Right lobe of liver (tissue), 6 donors: ENCODE measurements around the gene GJB5. TPM values are rescaled to one million over a fixed set of nuclear protein-coding genes. Genes with fewer than 3 reads are reported as not detected.

Source experiments
- ATAC-seq, 4 donors: fragments of 200-7000 bp; cut with Tn5 transposase; one replicate each; pipeline ENCODE4 v1.9.1; 2020; ENCODE audit warnings: mild to moderate bottlenecking in 4 of 4, moderate library complexity in 4 of 4
- DNase-seq, 3 donors: peaks; one replicate each; pipeline ENCODE4 v3.0.0-alpha.2; 2020
- H3K27ac ChIP-seq, 3 donors: fragments of 200-600 bp; one replicate each; pipeline ENCODE4 v1.8.0; 2022
- H3K27me3 ChIP-seq, 2 donors: fragments of 200-600 bp; one replicate each; pipeline ENCODE4 v1.8.0; 2022
- H3K36me3 ChIP-seq, 4 donors: fragments of 200-600 bp; sonication (generic) in 1 of 4; one replicate each; pipeline versions ENCODE4 v1.5.1 to v1.8.0; 2017 to 2022; ENCODE audit warnings: control low read depth in 1 of 4
- H3K4me1 ChIP-seq, 4 donors: fragments of 200-600 bp; sonication (generic) in 1 of 4; one replicate each; pipeline versions ENCODE4 v1.5.1 to v1.8.0; 2017 to 2022; ENCODE audit warnings: control low read depth in 1 of 4
- H3K4me3 ChIP-seq, 3 donors: fragments of 200-600 bp; one replicate each; pipeline ENCODE4 v1.8.0; 2022
- H3K9me3 ChIP-seq, 4 donors: fragments of 200-600 bp; sonication (generic) in 1 of 4; one replicate each; pipeline versions ENCODE4 v1.5.1 to v1.8.0; 2017 to 2022; ENCODE audit warnings: control low read depth in 1 of 4
- CTCF ChIP-seq, 4 donors: fragments of 200-600 bp in 3 of 4; fragments of 450-650 bp in 1 of 4; IDR thresholded peaks; one replicate each; pipeline versions ENCODE4 v1.5.1 to v1.8.0; 2016 to 2022; ENCODE audit warnings: antibody characterized with exemption in 4 of 4, mild to moderate bottlenecking in 2 of 4
- POLR2A ChIP-seq: fragments of 450-650 bp; IDR thresholded peaks from one replicate; pipeline ENCODE4 v1.6.1; 2017; ENCODE audit warnings: antibody characterized with exemption, mild to moderate bottlenecking
- WGBS: methylation state at CpG from one replicate; pipeline ENCODE4 v1.1.6; 2018; ENCODE audit warnings: low coverage, low lambda C conversion rate; ENCODE audit not compliant: insufficient coverage; ENCODE audit errors: missing lambda C conversion rate; 5-methylcytosine and 5-hydroxymethylcytosine counted together
- intact Hi-C, 2 donors: fragments of 100-400 bp; cut with DNase I; formaldehyde crosslinking; loops; one replicate each; pipeline versions ENCODE4 v1.11.2 to v1.14.1; 2022
- total RNA-seq, 6 experiments: library from RNA; depleted of rRNA in 2 of 6; stranded (reverse); fragments of >200 nt in 2 of 6; fragmentation: NEBNext Ultra II Directional in 3 of 6; extraction: Animal tissue kit (Norgen Biotek cat#: 25700) in 3 of 6; gene quantifications; one replicate each; pipeline versions ENCODE4 v1.1.0 to v1.2.4, GENCODE V29; 2016 to 2023
- donor health status: DM: no; HTN: yes; CAD: no.
- donor health status: DM: no; HTN: no; CAD: no.
- donor health status: DM: no; HTN: no; CAD: no.
- donor health status: DM: no; HTN: yes; CAD: no.
- donor health status: DM: no; HTN: yes; CAD: no.

GJB5 gene
- total RNA-seq, 6 experiments from 2014 or later = not detected

- ATAC-seq (peak; percentile 82 to 89 (median 87)), DNase-seq (peak; percentile 69 to 82 (median 80))
- H3K27me3 ChIP-seq = no peaks in the 10 kb centered on the region
- no peaks in the 10 kb centered on the region for H3K36me3 ChIP-seq
- H3K27ac ChIP-seq = peak overlapping the region in 2 of 3 donors; percentile 17 to 57
- peaks cover 0 to 22% (median 10%) of the 10 kb centered on the region in 4 donors for H3K4me1 ChIP-seq
- TF ChIP-seq CTCF (IDR thresholded peaks at IDR 0.05) (peak; percentile 83 to 89 (median 86)), POLR2A (no peak)
- WGBS = 18% methylated on average over 9 of the region's 14 CpGs
- no peak overlapping the region for H3K4me3 ChIP-seq
- H3K9me3 ChIP-seq = no peaks in the 10 kb centered on the region
- intact Hi-C loops = loop anchor here in 1 of 2 donors (5.0 kb wide), 1 partner anchor 66 kb away; no protein-coding TSS in a partner anchor
These were observed 31.9 kb downstream of the GJB5 start for GRCh38 chr1:34786521-34787325.

- H3K9me3 ChIP-seq = no peaks in the 10 kb centered on the region
- intact Hi-C loops = loop anchor here in 1 of 2 donors (5.0 kb wide), 1 partner anchor 65 kb away; no protein-coding TSS in a partner anchor
- no peaks in the 10 kb centered on the region for H3K36me3 ChIP-seq
- no peak overlapping the region for H3K4me3 ChIP-seq
- ATAC-seq (peak in 3 of 4 donors; percentile 1 to 15 (median 11)), DNase-seq (no peak)
- TF ChIP-seq CTCF (IDR thresholded peaks at IDR 0.05) = peak; percentile 27 to 31 (median 30)
- TF ChIP-seq POLR2A = no peak
- H3K4me1 ChIP-seq = peaks cover 0 to 14% (median 6%) of the 10 kb centered on the region in 4 donors
- H3K27me3 ChIP-seq = no peaks in the 10 kb centered on the region
- 25% methylated on average over 5 of the region's 9 CpGs for WGBS
- H3K27ac ChIP-seq = no peak overlapping the region
These were observed 32.9 kb downstream of the GJB5 start for GRCh38 chr1:34787461-34788420.

- no peaks in the 10 kb centered on the region for H3K27me3 ChIP-seq
- no peak overlapping the region for H3K27ac ChIP-seq
- intact Hi-C loops = loop anchor here in 1 of 2 donors (5.0 kb wide), 1 partner anchor 46 kb away; no protein-coding TSS in a partner anchor
- peaks cover 0 to 10% (median 2%) of the 10 kb centered on the region in 4 donors for H3K4me1 ChIP-seq
- H3K4me3 ChIP-seq = no peak overlapping the region
- no peaks in the 10 kb centered on the region for H3K9me3 ChIP-seq
- DNase-seq = no peak
- 67% methylated on average over 4 of the region's 6 CpGs for WGBS
- no peak for TF ChIP-seq POLR2A
- TF ChIP-seq CTCF (IDR thresholded peaks at IDR 0.05) = no peak
- H3K36me3 ChIP-seq = peaks cover 0 to 4% (median 0%) of the 10 kb centered on the region in 4 donors
- no peak for ATAC-seq
These were observed 36.1 kb downstream of the GJB5 start for GRCh38 chr1:34790985-34791384.

GRCh38 chr1:34792424-34792823 is 37.6 kb downstream of the GJB5 start:
- no peak overlapping the region for H3K27ac ChIP-seq

More at GRCh38 chr1:34792424-34792823, 37.6 kb downstream of the GJB5 start:
- intact Hi-C loops = loop anchor here in 1 of 2 donors (5.0 kb wide), 1 partner anchor 45 kb away; no protein-coding TSS in a partner anchor
- no peak for TF ChIP-seq POLR2A
- no peak for TF ChIP-seq CTCF (IDR thresholded peaks at IDR 0.05)
- Histone ChIP-seq H3K4me3 (no peak overlapping the region), H3K36me3 (peaks cover 0 to 4% (median 0%) of the 10 kb centered on the region in 4 donors), H3K9me3 (no peaks in the 10 kb centered on the region), H3K4me1 (no peaks in the 10 kb centered on the region), H3K27me3 (no peaks in the 10 kb centered on the region)
- DNase-seq (no peak), ATAC-seq (no peak)
- 55% methylated on average over 4 of the region's 10 CpGs for WGBS
